ENCODE data around the gene NDUFAF2.

- TF ChIP-seq, protein P1, sequence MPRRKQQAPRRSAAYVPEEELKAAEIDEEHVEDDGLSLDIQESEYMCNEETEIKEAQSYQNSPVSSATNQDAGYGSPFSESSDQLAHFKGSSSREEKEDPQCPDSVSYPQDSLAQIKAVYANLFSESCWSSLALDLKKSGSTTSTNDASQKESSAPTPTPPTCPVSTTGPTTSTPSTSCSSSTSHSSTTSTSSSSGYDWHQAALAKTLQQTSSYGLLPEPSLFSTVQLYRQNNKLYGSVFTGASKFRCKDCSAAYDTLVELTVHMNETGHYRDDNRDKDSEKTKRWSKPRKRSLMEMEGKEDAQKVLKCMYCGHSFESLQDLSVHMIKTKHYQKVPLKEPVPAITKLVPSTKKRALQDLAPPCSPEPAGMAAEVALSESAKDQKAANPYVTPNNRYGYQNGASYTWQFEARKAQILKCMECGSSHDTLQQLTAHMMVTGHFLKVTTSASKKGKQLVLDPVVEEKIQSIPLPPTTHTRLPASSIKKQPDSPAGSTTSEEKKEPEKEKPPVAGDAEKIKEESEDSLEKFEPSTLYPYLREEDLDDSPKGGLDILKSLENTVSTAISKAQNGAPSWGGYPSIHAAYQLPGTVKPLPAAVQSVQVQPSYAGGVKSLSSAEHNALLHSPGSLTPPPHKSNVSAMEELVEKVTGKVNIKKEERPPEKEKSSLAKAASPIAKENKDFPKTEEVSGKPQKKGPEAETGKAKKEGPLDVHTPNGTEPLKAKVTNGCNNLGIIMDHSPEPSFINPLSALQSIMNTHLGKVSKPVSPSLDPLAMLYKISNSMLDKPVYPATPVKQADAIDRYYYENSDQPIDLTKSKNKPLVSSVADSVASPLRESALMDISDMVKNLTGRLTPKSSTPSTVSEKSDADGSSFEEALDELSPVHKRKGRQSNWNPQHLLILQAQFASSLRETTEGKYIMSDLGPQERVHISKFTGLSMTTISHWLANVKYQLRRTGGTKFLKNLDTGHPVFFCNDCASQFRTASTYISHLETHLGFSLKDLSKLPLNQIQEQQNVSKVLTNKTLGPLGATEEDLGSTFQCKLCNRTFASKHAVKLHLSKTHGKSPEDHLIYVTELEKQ (tag by site-specific recombination; IDR thresholded peaks at IDR 0.05; ENCODE audit: borderline replicate concordance): no peak
- TF ChIP-seq ZNF791 (tag by site-specific recombination; IDR thresholded peaks at IDR 0.05) (no peak), ZFP3 (tag by site-specific recombination; IDR thresholded peaks at IDR 0.05; ENCODE audit: low read depth) (no peak), ZNF184 (tag by site-specific recombination; IDR thresholded peaks at IDR 0.05) (no peak), ZNF10 (tag by site-specific recombination; IDR thresholded peaks at IDR 0.05) (no peak), ZNF624 (tag by site-specific recombination; IDR thresholded peaks at IDR 0.05) (no peak), ZNF76 (tag by site-specific recombination; IDR thresholded peaks at IDR 0.05; ENCODE audit: borderline replicate concordance, low read depth) (no peak), ZNF561 (tag by site-specific recombination; IDR thresholded peaks at IDR 0.05; ENCODE audit: borderline replicate concordance) (no peak), ZNF24 (tag by site-specific recombination; IDR thresholded peaks at IDR 0.05) (no peak), ZNF394 (tag by site-specific recombination; IDR thresholded peaks at IDR 0.05; ENCODE audit: borderline replicate concordance) (no peak), ZNF23 (tag by site-specific recombination; IDR thresholded peaks at IDR 0.05; ENCODE audit: borderline replicate concordance) (no peak)
- TF ChIP-seq, protein P2, sequence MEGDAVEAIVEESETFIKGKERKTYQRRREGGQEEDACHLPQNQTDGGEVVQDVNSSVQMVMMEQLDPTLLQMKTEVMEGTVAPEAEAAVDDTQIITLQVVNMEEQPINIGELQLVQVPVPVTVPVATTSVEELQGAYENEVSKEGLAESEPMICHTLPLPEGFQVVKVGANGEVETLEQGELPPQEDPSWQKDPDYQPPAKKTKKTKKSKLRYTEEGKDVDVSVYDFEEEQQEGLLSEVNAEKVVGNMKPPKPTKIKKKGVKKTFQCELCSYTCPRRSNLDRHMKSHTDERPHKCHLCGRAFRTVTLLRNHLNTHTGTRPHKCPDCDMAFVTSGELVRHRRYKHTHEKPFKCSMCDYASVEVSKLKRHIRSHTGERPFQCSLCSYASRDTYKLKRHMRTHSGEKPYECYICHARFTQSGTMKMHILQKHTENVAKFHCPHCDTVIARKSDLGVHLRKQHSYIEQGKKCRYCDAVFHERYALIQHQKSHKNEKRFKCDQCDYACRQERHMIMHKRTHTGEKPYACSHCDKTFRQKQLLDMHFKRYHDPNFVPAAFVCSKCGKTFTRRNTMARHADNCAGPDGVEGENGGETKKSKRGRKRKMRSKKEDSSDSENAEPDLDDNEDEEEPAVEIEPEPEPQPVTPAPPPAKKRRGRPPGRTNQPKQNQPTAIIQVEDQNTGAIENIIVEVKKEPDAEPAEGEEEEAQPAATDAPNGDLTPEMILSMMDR (tag by site-specific recombination; IDR thresholded peaks at IDR 0.05): no peak
- TF ChIP-seq, protein P3, sequence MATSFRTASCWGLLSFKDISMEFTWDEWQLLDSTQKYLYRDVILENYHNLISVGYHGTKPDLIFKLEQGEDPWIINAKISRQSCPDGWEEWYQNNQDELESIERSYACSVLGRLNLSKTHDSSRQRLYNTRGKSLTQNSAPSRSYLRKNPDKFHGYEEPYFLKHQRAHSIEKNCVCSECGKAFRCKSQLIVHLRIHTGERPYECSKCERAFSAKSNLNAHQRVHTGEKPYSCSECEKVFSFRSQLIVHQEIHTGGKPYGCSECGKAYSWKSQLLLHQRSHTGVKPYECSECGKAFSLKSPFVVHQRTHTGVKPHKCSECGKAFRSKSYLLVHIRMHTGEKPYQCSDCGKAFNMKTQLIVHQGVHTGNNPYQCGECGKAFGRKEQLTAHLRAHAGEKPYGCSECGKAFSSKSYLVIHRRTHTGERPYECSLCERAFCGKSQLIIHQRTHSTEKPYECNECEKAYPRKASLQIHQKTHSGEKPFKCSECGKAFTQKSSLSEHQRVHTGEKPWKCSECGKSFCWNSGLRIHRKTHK (tag by site-specific recombination; IDR thresholded peaks at IDR 0.05): no peak
Measured at GRCh38 chr5:61132559-61132958, 187.6 kb downstream of the NDUFAF2 start.

Measured in HEK293 (cell line).